HG03039 (cell line): ENCODE data around the gene FLT1.

Experiments used
- ATAC-seq: cut with Tn5 transposase; IDR thresholded peaks from one replicate; pipeline ENCODE4 v1.9.1; 2021; ENCODE audit warnings: mild to moderate bottlenecking, moderate library complexity; ENCODE audit not compliant: unreplicated experiment

FLT1 gene

GRCh38 chr13:28459911-28460310, 35.0 kb downstream of the FLT1 start:
- no peak for ATAC-seq

- ATAC-seq, result no peak
These were observed 36.3 kb downstream of the FLT1 start for GRCh38 chr13:28458608-28459007.

DNA sequence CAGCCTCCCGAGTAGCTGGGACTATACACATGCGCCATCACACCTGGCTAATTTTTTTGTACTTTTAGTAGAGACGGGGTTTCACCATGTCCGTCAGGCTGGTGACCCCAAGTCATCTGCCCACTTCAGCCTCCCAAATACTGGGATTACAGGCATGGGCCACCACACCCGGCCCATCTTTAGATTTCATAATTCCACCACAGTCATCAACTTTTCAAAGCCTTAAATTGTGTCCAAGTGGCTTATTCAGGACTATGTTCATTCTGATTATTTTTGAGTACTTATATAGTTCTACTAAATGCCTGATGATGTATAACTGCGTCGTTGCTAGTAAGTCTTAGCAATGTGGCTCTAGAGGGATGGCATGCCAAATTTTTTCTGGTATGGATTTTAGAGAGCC, 36.9 kb downstream of the FLT1 start:
- no peak for ATAC-seq

- ATAC-seq, result no peak
These were observed 37.4 kb downstream of the FLT1 start for GRCh38 chr13:28457521-28457920.

DNA sequence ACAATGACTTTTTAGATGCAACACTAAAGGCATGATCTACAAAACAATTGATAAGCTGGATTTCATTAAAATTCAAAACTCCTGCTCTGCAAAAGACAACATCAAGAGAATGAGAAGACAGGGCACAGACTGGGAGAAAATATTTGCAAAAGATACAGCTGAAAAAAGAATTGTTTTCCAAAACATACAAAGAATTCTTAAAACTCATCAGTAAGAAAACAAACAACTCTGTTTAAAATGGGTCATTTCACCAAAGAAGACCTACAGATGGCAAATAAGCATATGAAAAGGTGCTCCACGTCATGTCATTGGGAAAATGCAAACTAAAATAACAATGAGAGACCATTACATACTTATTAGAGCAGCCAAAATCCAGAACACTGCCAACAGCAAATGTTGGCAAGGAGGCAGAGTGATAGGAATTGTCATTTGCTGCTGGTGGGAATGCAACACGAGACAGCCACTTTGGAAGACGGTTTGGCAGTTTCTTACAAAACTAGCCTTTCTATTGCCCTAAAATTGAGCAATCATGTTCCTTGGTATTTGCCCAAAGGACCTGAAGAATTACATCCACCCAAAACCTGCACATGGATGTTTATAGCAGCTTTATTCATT, 39.2 kb downstream of the FLT1 start:
- no peak for ATAC-seq

GRCh38 chr13:28452755-28453154, 42.2 kb downstream of the FLT1 start:
- no peak for ATAC-seq

- ATAC-seq, result no peak
These were observed 43.3 kb downstream of the FLT1 start for GRCh38 chr13:28451482-28452217.

GRCh38 chr13:28449826-28450773, 44.8 kb downstream of the FLT1 start:
- no peak for ATAC-seq

DNA sequence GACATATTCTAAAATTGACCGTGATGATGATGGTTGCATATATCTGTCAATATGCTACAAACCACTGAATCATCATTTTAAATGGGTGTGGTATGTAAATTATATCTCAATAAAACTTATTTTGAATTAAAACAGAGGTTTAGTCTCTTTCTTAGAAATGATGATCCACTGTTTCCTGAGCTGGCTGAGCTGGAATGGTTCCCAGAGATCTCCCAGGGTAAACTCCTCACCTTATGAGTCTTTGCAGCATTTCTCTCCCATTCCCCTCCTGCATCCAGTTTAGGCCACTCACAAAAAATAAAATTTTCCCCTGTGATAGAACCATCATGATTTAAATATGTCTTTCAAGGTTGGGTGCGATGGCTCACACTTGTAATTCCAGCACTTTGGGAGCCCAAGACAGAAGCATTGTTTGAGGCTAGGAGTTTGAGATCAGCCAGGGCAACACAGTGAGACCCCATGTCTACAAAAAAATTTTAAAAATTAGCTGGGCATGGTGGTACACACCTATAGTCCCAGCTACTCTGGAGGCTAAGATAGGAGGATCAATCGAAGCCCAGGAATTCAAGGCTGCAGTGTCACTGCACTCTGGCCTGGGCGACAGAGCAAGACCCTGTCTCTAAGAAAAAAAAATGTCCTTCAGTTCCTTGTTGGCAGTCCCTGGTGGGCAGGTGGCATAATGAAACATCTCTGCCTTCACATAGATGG, 46.1 kb downstream of the FLT1 start:
- ATAC-seq, result no peak

GRCh38 chr13:28447989-28448388, 46.9 kb downstream of the FLT1 start:
- ATAC-seq, result no peak

- no peak for ATAC-seq
These were observed 47.7 kb downstream of the FLT1 start for GRCh38 chr13:28447206-28447605.

GRCh38 chr13:28442839-28443238, 52.1 kb downstream of the FLT1 start:
- ATAC-seq, result no peak

DNA sequence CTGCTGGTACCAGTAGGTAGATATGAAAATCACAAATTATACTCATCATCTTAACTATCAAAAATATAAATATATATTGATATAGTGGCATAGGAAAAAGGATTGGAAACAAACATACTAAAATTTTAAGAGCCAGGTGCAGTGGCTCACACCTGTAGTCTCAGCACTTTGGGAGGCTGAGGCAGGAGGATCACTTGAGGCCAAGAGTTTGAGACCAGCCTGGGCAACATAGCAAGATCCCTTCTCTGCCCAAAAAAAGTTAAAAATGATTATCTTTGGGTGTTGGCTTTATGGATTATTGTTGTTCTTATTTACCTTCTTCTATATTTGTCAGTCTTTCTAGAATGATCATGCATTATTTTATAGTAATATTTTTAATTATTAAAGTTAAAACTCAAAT, 53.4 kb downstream of the FLT1 start:
- ATAC-seq, result no peak

GRCh38 chr13:28440774-28441504, 54.0 kb downstream of the FLT1 start:
- ATAC-seq, result no peak

DNA sequence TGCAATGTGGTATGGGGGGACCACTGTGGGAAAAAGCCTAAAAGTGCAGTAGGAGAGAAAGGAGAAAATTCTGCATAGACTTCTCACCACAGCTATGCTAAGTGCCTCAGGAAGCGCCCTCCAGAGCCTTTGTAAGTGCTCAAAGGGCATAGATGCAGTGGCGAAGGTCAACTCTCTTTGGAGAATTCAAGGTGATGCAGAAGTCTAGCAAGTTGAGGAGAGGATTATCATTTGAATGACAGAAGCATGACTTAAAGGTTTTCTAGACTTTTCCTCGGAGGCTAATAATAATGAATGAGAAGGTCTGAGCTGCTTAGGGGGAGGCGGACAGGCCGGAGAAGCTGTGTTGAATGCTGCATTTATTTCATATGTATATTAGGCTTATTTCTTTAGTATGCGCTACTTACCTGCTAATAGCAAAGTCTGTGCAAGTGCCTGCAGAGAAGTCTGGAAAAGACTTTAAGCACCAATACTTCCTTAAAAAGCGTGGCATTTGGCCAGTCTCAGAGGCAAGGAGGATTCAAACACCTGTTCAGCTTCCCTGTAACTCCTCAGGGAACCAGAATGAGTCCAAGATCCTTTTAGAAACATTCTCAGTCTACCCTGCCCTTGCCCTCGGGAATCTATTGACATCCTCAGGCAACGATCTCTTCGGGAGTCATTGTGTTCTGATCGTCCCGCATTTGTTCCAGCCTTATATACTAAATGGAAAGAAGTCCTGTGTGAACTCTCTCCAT, 56.2 kb downstream of the FLT1 start:
- no peak for ATAC-seq

GRCh38 chr13:28438067-28438466, 56.9 kb downstream of the FLT1 start:
- no peak for ATAC-seq

DNA sequence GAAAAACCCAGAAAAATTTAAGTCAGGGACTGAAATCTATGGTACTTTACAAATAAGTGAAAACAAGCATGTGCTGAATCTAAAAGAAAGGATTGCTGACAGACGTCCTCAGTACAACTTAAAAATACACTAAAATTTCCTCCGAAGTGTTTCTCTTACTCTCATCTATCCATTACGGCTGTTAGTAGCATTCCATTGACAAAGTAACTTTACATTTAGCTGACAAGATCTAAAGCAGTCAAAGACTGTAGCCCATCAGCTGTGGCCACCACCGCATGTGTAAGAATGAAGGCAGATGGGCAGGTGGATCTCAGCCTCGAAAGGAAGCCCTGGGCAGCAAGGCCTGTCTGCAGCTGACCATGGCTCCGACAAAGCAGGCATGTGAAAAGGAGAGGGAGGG, 59.0 kb downstream of the FLT1 start:
- no peak for ATAC-seq

DNA sequence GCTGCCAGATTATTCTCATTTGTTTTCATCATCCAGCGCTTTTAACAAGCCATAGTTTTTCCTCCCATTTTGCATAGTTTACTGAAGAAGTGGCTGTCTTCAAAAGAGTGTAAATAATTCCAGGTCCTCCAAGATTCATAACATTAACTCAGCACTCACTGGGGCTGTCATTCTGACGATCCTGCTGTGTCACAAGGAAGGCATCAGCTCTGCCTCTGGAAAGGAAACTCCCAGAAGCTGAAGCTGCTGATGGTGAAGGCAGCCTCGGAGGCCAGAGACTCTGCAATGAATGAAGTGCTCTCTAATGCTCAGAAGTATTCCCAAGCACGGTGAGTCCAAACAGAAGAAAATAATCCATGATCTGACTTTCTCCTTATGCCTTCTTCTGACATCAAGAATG, 60.0 kb downstream of the FLT1 start:
- no peak for ATAC-seq

DNA sequence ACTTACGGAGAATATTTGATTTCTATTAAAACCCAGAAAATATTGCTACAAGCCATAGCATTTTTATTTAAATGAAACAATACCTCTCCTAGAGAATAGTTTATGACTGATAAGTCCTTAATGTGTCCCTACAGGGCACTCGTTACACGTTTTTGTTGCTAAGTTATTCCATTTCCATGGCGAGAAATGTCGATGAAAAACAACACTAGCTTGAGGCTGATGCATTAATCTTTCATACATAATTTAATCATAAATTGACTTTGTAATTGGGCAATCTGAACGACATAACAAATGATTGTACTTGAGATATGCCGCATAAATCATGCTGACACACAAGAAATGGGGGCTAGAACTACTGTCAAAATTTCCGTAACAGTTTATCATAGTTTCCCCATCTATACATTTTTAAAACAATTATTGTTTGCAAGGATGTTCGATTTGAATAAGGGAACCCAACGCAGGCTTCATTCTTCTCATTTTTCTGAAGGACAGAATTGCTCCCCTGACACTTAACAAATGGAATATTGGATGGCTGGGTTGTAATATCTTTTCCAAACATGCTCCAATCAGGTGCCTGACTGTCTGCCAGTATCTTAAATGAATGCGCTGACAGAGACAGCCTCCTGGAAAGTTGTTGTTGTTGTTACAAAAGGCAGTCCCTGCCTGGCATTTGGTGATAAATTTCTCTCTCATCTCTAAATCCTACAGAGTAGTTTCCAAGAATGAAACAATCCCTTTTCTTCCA, 61.9 kb downstream of the FLT1 start:
- no peak for ATAC-seq
